Hindlimb muscle (tissue), 1 donor: ENCODE measurements around the gene LSP1. TPM values are rescaled to one million over a fixed set of nuclear protein-coding genes. Genes with fewer than 3 reads are reported as not detected.
"Not testable (repeated sequence)": the region's sequence is repeated elsewhere in the genome, so short reads cannot be mapped to it uniquely, and the experiment has no call there.

Experiments used
- DNase-seq: peaks from one replicate; pipeline ENCODE4 v3.0.0-alpha.2; 2013
- polyA plus RNA-seq: library from polyadenylated mRNA; unstranded; fragments of 120-200 nt; gene quantifications from one replicate; pipeline ENCODE4 v1.2.1, GENCODE V29; 2013; ENCODE audit not compliant: insufficient read length

Gene LSP1, protein sequence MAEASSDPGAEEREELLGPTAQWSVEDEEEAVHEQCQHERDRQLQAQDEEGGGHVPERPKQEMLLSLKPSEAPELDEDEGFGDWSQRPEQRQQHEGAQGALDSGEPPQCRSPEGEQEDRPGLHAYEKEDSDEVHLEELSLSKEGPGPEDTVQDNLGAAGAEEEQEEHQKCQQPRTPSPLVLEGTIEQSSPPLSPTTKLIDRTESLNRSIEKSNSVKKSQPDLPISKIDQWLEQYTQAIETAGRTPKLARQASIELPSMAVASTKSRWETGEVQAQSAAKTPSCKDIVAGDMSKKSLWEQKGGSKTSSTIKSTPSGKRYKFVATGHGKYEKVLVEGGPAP
- 77.7 TPM for polyA plus RNA-seq

DNA sequence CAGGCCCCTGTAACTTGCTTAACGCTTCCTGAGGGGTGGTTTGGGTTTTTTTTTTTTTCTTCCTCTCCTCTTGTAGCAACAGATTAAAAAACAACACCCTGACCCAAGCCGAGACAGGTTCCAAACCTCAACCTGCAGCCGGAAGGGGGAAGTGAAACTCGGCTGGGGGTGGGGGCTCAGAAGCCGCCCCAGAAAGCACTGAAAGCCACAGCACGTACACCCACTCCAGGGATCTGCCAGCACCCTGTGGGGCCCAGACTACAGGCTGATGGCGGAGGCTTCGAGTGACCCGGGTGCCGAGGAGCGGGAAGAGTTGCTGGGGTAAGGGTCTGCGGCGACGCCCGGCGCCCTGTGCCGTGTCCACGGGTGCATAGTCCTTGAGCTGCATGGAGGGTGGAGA, at the start of gene LSP1:
TSS of gene LSP1 (plus strand) at position 208 of the 400 bp plus-strand sequence. CDS start at position 269, 61 bp downstream.
- DNase-seq = no peak

DNA sequence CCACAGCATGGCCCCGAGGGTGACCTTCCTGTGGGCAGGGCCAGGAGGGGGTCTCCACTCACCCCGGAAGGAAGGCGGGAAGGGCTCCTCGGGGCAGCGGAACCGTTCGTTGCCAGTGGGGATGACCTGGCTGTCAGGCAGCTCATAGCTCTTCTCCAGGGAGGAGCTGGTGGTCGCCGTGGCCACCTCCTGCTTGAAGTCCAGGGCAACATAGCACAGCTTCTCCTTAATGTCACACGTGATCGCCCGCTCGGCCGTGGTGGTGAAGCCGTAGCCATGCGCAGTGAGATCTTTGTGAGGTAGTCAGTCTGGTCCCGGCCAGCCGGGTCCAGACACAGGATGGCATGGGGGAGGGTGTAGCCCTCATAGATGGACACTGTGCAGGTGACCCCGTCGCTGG, 49.6 kb upstream of the LSP1 start:
- no peak for DNase-seq

DNA sequence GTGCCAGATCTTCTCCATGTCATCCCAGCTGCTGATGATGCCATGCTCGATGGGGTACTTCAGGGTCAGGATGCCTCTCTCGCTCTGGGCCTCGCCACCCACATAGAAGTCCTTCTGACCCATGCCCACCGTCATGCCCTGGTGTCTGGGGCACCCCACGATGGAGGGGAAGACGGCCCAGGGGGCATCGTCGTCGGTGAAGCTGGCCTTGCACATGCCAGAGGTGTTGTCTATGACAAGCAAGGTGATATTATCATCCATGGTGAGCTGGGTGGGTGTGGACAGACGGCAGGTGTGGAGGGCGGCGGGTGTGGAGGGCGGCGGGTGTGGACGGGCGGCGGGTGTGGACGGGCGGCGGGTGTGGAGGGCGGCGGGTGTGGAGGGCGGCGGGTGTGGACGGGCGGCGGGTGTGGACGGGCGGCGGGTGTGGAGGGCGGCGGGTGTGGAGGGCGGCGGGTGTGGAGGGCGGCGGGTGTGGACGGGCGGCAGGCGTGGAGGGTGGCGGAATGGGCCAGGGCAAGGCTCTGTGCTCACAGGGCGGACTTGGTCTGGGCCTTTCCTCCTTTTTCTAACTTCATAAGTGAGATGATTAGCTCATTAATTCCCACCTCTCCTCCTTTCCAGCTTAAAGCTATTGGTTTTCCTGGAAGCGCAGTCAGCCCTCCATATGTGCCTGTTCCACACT, 48.9 kb upstream of the LSP1 start:
- not testable (repeated sequence) for DNase-seq

DNA sequence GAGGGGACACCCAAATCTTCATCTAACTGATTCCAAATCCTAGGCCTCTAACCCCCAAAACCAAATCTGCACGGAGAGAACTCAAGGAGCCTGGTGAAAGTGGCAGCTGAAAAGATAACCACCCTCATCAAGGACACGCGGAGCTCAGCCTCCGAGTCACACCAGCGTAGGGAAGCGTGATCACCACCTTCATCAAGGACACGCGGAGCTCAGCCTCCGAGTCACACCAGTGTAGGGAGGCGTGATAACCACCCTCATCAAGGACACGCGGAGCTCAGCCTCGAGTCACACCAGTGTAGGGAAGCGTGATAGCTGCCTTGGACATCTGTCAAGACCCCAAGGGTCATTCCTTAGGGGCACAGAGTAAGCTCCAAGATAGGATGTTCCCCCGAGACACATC, 47.4 kb upstream of the LSP1 start:
- no peak for DNase-seq

DNA sequence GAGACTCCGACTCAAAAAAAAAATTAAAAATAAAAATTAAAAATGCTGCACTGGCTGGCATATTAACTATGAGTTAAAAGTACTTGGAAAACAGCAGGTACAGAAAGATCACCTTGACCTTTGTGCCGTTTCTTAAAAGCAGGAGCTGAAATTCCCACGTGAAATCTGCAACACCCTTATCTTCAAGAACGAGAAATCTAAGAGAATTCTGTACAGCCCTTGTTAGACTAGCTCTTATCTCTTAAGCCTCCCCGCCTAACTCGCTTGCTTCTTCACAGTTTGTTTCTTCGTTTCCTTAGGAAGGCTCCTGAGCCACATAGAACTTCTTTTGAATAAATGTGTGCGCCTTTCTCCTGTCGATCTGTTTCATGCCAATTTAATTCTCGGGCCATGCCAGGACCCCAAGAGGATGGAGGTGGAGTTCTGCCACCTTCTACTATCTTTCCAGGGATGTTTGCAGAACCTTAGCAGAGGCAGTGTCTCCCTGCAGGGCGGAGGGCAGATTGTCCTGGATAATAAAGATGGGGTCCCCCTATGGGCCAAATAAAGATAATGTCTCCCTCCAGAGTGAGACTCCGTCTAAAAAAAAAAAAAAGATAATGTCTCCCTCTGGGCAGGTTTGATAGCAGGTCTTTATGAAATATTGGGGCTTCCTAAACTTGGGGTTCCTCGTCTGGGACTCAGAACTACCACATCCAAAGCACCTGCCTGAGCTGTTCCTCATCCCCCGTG, 45.5 kb upstream of the LSP1 start:
- no peak for DNase-seq

DNA sequence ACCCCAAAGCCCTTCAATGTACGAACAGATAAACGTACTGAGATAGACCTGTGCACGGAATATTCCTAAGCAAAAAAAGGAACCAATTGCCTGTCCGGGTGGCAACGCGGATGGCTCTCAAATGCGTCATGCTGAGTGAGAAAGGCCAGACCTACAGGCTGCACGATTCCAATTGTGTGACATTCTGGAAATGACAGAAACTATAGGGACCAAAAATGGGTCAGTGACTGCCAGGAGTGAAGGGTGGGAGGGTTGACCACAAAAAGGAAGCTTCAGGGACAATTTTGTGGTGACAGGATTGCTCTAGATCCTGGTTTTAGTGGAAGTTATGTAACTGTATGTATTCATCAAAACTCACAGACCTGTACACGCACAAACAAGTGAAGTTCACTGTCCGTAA, 42.1 kb upstream of the LSP1 start:
- no peak for DNase-seq

DNA sequence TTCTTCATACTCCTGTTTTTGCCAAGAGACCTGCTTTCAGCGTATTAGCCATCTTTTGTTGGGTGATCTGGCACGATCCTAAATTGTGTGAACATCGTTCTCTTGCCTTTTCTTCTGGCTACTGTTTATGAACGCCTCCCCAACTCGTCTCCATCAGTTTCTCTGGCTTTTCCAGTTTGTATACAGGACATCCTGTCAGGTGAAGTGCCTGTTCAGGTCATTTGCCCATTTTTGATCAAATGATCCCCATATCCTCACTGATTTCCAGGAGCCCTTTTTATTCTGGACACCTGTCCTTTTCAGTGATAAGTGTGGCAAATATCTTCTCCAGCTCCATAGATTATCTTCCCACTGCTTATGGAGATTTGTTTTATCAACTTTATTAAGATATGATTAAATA, 40.6 kb upstream of the LSP1 start:
- DNase-seq = no peak

DNA sequence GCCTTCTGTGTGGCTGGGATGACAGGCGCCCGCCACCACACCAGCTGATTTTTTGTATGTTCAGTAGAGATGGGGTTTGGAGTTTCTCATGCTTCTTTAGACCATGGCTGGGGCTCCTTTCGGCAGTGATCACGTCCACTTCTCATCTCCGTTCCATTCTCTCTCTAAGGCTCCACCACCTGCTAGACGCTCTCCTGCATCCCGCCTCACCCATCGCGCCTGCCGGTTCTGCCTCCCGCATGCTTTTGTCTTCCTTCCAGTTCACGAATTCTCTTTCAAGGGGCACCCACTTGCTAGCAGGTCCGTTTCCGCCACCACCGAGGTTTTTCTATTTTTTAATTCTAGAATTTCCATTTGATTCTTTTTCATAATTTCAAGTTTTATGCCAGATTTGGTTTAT, 40.1 kb upstream of the LSP1 start:
- no peak for DNase-seq

DNA sequence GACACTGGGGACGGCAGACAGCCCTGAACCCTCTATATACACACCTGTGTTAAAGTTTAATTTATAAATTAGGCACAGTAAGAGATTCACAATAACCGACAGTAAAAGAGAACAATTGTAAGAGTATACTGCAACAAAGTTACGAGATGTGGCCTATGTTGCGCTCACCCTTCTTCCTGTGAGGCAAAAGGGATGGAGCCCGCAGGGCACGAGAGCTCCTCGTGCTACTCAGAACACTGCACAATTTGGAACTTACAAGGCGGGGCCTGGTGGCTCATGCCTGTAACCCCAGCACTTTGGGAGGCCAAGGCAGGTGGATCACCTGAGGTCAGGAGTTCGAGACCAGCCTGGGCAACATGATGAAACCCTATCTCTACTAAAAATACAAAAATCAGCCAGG, 39.5 kb upstream of the LSP1 start:
- DNase-seq = not testable (repeated sequence)

DNA sequence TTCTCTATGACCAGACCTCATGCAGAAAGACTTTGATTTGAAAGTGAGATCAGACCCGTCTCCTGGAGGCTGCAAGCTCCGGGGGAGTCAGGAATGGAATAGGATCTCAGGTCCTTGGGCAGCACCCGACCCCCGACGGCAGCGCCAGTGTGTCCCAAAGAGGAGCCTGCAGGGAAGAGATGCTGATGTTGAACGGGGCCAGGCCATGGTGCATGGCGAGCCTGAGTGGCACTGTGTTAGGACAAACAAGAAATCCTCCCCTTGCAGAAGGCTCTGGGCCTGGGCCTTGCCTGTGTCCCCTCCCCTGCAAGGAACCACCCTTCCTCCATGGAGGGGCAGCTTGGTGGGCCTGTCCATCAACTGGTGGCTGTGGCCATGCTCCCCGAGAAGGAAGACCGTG, 38.2 kb upstream of the LSP1 start:
- DNase-seq = no peak

DNA sequence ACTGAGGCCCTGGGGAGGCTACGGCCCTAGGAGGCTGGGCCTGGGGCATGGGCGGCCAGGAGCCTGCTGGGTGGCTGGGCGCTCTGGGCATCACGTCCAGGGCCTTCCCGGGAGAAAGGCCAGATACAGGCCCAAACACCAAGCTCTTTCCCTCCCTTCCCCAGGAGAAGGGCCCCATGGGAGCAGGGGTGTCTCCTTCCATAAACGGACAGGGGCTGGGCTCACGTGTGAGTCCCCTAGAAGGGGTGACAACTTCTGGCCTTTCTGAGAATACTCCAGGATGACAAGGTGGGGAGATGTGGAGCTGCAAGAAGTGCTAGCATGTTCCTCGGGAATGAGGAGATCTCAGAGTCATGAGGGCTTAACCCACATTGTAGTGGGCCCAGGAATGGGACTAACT, 37.6 kb upstream of the LSP1 start:
- no peak for DNase-seq

DNA sequence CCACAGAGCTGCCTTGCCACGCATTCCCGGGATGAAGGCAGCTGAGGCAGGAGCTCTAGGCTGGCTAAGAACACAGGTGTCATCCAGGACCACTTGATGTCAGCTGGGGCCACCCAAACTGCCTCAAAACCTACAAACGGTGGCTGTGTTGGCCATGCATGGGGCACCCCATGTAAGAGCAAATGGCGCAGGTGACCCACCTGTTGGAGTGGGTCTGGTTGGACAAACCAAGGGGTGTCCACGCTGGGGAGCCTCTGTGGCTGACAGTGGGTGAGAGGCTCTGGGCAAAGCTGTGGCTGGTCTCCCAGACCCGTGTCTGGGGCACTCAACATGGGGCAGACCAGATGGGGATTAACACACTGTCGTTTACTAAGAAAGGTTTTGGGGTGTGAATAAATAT, 37.1 kb upstream of the LSP1 start:
- DNase-seq = no peak

DNA sequence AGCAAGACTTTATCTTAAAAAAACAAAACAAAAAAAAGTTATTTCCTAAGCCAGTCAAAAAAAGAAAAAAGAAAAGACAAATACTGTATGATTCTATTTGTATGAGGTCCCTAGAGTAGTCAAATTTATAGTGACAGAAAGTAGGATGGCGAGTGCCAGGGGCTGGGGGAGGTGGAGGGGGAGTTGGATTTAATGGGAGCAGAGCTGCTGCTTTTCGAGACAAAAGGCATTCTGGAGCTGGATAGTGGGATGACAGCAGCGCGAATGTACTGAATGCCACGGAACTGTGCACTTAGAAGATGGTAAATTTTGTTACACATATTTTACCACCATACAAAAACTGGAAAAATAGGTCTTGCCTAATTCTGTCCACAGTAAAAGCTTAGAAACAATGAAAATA, 35.9 kb upstream of the LSP1 start:
- no peak for DNase-seq

DNA sequence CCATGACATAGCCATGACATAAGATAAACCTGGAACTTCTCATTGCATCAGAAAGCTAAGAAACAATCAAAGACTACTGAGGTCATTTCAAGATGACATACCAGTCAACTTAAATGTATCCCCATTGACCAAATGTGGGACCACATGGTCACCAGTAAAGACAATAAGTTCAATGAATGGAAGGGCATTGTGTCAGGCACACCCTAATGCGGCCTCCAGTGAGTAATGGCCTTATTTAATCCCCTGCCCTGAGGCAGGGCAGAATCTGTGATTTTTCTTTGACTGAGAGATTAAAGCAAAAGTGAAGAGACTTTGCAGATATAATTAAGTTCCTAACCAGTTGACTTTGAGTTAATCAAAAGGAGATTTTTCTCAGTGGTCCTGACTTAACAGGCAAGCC, 35.4 kb upstream of the LSP1 start:
- no peak for DNase-seq

DNA sequence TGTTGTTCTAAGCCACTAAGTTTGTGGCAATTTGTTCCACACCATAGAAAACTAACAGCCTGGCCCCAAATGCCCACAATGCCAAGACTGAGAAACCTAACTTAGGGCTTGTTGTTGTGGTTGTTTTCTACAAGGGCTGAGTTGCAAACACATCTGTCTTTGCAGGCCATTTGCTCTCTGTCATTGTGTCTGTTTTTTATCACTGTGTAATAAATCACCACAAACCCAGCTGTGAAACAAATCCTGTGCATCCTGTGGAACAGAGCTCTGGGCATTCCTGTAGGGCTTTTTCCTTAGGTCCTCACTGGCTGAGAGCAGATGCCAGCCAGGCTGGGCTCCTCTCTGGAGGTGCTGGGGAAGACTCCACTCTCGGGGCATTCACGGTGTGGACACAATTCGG, 33.8 kb upstream of the LSP1 start:
- no peak for DNase-seq

DNA sequence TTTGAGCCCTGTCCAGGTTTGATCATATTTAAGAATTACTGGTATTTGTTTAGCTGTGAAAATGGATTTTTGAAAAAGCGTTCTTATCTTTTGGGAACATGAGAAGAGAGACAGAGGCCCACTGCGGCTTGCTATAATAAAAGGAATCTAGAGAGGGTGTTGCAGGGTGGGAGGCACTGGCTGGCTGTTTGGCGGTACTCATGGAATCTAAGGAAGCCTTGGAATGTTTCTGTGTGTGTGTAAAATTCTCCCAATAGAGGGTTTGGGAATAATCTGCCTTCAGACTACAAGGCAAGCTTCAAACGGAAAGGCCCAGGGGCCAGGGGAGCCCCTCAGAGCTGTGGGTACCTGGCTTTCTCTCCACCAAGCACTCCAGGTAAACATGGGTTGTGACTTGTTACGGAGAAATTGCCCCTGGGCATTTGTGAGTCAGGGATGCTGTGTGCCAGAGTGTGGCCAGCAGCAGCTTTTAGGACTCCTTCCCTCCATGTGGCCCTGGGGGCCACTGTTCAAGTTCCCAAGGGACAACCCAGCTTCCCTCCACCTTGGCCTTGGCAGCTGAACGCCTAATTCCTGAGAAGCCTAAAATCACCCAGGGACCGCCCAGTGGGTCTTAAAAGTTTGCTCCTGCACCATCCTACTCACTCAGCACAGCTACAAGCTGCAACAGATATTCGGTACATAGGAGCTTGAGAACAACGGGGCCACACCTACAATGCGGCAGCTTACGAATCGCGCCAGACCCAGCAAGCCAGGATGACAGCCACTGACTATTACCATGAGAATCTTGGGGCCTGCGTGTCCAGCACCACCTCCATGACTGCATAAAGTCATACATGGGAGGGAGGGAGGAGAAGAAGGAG, 32.2 kb upstream of the LSP1 start:
- no peak for DNase-seq

DNA sequence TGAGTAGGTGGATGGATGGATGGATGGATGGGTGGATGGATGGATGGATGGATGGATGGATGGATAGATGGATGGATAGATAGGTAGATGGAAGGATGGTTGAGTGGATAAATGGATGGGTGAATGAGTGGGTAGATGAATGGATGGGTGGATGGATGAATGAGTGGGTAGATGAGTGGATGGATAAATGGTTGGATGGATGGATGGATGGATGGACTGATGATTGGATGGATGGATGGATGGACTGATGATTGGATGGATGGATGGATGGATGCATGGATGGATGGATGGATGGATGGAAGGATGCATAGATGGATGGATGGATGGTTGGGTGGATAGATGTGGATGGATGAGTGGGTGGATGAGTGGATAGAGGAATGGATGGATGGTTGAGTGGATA, 31.3 kb upstream of the LSP1 start:
- DNase-seq = no peak

DNA sequence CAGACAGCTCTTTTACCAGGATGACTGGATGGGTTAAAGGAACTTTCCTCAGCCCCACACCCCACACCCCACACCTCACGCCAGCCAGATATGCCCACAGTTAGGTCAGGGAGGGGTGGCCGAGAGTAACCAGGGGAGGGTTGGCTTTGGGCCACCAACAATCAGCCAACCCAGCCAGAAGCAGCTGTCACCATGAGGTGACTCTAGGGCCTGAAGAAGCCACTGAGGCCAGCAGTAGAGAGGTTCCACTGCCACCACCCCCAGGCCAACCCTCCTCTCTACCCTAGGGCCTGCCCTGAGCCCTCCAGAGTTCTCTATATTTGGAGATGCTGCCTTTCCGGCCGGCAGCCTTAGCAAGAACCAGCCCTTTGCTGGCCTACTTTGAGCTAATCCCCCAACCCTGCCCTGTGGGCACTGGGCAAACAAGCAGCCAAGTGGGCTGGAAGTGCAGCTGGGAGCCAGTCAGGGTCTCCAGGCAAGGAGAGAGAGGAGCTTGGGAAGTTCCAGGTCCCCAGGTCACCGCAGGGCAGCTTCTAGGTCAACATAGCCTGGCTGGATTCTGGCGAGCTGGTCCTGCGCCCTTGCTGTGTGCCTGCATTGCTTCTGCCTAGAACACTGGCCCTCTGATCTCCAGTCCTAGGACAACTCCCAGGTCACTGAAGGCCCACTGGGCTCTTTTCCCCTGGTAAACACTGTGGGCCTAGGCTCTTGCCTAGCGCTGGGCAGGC, 30.1 kb upstream of the LSP1 start:
- DNase-seq = no peak

DNA sequence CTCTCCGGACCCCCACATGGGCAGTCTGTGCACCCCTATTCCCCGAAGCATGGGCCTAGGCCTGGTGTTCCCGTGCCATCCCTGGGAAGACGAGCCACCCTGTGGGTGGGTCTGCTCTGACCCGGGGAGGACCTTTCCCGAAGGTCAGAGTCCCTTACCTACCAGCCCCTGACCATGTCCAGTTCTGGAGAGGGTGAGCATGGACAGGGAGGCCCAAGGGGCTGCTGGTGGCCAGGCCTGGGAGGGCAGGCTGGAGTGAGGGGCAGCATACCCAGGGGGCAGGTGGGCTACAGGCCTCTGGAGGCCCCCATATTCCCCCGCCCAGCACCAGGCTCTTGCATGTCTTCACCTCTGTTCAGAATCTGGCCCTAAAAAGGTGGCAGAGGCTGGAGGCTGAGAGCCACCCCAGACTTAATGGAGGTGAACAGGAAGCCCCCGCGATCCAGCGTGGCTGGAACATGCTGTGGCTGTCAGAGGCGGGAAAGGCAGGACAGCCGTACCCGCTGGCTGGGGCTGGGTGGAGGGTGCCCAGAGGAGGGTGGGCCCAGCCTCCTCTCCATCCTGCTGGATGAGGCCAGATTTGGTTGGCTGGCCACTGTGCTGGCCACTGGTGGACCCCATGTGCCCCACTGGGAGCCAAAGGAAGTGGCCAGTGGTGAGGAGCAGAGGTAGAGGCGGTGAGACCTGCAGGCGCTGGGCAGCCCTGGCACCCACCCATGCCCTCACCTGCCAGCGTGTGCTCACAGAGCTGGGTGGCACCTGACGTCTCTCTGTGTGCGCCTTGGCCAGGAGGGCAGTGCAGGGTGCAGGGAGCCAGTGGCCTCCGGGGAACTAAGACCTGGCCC, 29.3 kb upstream of the LSP1 start:
- no peak for DNase-seq

DNA sequence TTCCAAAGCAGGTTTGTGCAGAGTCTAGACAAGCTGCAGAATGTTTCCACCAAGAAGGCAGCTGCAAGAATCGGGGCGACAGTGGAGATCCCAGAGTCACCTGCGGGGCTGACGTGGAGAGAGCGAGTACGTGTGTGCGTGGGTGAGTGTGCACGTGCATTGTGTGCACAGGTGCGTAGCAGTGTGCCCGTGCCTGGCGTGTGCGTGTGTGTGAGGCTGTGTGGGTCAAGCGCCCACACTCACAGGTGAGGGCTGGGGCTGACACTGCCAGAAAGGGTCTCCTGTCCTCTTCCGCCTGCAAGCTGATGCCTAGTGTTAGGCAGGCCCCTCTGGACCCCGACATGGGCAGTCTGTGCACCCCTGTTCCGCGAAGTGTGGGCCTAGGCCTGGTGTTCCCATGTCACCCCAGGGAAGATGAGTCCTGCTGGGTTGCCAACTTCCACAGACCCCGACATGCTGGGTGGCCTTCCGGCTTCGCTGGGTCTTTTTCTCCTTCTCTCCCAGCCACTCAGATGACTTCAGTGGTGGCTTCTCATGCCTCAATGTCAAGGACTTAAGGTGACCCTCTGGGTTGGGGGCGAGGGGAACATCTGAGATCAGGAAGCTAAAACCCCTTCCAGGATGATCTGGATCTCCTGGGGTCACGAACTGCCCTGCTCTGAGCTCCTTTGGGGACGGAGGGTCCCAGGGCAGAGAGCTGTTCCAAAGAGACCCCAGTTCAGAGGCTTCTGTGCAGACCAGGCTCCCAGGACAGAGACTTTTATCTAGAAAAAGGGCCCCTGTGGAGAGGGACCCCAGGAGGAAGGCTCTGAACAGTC, 28.5 kb upstream of the LSP1 start:
- DNase-seq = no peak
